Activated CD4-positive, CD25-positive, alpha-beta regulatory T cell treated with anti-CD3 and anti-CD28 coated beads, Interleukin-2, amount 50 U/mL, for 24 hours (primary cell): ENCODE data around the gene DNTTIP2.
A peak's percentile ranks its signal among the peaks of the same experiment; 100 is the strongest.
"Not testable (repeated sequence)": the region's sequence is repeated elsewhere in the genome, so short reads cannot be mapped to it uniquely, and the experiment has no call there.

Source experiments
- ATAC-seq, 2 donors: fragments of 150-1000 bp; cut with Tn5 transposase; one replicate each; pipeline ENCODE4 v1.10.0; 2021; ENCODE audit warnings: mild to moderate bottlenecking in 1 of 2, moderate library complexity in 1 of 2

The DNTTIP2 gene

GRCh38 chr1:93878889-93879586, at the start of gene DNTTIP2:
Gene DNTTIP2, minus strand, starts transcription at chr1:93879206. Its CDS starts 58 bp downstream, at chr1:93879148.
- peak; percentile 90 to 91 for ATAC-seq

GRCh38 chr1:93925206-93925605, 46.2 kb upstream of the DNTTIP2 start:
- no peak for ATAC-seq

GRCh38 chr1:93919780-93920179, 40.8 kb upstream of the DNTTIP2 start:
- no peak for ATAC-seq

DNA sequence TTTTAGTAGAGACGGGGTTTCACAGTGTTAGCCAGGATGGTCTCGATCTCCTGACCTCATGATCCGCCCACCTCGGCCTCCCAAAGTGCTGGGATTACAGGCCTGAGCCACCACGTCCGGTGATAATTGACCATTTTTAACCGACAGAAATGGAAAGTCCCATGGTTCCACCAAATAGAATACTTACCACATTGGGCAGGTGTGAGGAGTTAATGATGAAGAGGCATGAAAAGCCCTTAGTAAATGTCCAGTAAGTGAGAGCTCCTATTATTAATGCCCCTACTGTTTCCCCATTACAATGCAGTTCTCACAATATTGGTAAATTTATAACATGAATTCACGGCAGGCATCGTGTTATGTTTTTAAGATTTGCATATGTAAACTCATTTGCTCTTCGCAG, 38.3 kb upstream of the DNTTIP2 start:
- ATAC-seq, result no peak

DNA sequence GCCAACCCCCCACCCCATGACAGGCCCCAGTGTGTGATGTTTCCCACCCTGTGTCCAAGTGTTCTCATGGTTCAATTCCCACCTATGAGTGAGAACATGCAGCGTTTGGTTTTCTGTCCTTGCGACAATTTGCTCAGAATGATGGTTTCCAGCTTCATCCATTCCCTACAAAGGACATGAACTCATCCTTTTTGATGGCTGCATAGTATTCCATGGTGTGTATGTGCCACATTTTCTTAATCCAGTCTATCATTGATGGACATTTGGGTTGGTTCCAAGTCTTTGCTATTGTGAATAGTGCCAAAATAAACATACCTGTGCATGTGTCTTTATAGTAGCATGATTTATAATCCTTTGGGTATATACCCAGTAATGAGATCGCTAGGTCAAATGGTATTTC, 31.9 kb upstream of the DNTTIP2 start:
- ATAC-seq, result not testable (repeated sequence)

DNA sequence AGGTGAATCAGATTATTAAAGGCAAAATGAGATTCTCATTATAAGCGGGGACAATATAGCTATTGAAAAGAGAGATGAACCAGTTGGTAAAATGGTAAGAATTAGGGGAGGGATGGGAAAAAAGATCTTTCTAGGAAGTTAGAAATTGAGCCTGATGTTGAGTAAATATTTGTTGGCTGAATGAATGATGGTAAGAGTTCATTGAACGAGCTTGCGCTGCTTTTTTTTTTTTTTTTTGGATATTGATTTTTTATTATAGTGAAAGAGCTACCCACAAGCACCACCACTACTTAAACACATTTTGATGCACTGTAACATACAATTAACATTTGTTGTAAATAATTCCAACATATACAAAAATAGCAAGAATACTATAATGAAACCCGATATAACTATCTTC, 31.3 kb upstream of the DNTTIP2 start:
- ATAC-seq, result no peak

DNA sequence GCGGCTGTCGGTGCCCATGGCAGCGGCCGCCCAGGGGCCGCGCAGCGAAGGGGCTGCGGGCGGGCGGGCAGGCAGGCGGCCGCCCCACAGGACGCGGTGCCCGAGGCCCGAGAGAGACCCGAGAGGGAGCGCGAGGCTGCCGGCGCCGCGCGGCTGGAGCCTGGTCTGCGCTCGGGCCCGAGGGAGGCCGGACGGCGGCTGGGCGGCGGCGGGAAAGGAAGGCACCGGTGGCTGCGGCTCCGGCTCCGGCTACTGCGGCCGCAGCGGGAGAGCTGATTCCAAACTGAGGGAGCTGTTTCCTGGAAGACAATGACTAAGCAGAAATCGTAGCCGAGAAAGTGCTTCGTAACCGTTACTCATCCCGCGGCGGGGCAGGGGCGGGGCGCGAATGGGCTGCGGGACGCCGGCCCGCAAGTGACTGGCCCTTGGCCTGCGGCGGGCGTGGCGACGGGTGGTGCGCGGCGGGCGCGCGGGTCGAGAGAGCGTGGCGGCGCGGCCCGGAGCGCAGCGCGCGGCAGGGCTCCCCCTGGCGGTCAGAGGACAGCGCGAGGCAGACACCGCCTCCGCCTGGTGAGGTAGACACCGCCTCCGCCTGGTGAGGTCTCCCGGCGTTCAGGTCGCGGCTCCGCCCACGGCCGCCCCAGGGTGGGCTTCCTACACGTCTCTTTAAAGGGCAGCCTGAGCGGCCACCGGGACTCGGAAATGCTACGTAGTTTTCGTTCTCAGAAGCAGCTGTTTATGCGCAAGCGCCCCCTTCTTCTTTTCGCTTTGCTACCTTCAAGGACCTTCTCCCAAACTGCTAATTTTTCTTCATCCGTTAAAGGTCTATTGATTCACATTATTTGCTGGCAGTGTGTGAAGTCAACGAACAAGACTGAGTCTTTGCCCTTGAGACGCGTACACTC, 30.4 kb upstream of the DNTTIP2 start, which contains the start of gene GCLM:
Gene GCLM, minus strand, starts transcription at position 285 of the 905 bp plus-strand sequence. Its CDS starts 267 bp downstream, at position 18.
- peak; percentile 86 to 92 for ATAC-seq

DNA sequence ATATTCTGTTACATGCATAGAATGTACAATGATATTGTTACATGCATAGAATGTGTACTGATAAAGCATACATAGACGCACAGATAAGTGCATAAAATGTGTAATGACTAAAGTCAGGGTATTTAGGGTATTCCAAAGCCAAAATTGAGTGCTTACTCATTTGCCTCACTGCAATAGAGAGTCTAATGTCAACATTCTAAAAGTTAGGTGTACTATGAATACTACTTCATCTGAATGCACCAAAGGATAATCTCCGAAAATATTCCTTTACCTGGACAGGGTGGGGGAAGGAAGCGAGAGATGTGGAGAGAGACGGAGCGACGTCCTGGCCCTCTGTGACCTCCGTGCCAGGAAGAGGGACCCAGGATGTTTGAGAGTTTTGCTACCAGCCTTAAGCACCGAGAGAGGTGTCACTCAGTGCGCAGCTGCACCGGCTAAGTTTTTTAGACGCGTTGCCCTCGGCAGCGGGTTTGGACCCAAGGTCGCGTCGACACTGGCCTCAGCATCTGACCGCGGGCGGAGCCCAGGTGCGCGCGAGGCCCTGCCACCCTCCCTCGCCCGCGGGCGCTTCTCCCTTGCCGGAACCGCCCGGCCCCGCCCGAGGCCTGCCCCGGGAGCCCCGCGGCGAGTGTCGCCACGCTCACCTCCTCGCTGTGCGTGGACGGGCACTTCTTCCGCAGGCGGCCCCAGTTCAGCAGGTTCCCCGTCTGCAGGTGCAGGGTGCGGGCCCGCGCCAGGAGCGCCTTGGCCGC, 29.6 kb upstream of the DNTTIP2 start:
- peak; percentile 28 to 29 for ATAC-seq

DNA sequence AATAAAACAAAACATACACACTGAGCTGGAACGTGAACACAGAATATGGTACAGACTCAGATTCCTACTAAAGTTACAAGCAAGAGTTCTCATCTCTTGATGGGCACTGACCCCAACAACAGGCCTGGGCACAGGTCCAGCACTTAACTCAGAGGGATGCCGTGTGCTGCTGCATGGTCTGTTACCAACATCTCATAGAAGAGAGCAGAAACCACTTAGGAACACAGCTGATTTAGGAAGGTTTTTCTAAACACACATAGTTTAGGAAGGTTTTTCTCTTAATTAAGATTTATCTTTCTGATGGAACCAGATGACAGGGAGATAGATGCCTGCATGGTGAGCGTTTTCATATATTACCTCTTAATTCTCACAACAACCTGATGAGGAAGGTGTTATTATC, 28.7 kb upstream of the DNTTIP2 start:
- ATAC-seq, result no peak

GRCh38 chr1:93906480-93906879, 27.5 kb upstream of the DNTTIP2 start:
- no peak for ATAC-seq

DNA sequence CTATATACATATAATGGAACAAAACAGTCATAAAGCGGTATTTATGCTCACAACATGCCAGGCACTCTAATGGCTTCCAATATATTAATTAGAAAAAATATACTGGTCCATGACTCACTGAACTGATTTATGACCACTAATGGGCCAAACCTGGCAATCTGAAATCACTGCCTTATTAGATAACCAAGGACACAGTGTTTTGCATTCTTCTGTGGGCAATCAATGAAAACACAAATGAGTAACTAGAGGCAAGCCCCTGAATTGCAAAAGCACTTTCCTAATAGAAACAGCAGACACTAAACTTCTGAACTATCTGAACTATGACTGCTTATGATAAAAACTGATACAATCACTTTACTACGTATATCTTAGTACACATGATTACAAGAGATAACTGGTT, 26.7 kb upstream of the DNTTIP2 start:
- ATAC-seq, result no peak

DNA sequence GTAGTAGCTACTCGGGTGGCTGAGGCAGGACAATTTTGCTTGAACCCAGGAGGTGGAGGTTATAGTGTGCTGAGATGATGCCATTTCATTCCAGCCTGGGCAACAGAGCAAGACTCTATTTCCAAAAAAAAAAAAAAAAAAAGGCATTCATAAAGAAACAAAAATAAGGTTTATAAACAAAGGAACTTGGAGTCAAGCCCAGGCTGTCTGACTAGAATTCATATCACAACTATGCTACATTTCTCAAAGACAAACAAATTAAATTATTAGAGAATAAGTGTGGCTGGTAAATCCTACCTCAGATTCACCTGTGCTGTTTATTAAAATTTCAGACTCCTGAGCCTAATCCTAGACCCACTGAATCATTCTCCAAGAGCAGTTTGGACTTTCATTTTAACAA, 26.0 kb upstream of the DNTTIP2 start:
- no peak for ATAC-seq

GRCh38 chr1:93904228-93904627, 25.2 kb upstream of the DNTTIP2 start:
- ATAC-seq, result no peak

GRCh38 chr1:93900723-93901504, 21.9 kb upstream of the DNTTIP2 start:
- no peak for ATAC-seq

GRCh38 chr1:93899543-93900207, 20.7 kb upstream of the DNTTIP2 start:
- peak; percentile 79 to 93 for ATAC-seq

DNA sequence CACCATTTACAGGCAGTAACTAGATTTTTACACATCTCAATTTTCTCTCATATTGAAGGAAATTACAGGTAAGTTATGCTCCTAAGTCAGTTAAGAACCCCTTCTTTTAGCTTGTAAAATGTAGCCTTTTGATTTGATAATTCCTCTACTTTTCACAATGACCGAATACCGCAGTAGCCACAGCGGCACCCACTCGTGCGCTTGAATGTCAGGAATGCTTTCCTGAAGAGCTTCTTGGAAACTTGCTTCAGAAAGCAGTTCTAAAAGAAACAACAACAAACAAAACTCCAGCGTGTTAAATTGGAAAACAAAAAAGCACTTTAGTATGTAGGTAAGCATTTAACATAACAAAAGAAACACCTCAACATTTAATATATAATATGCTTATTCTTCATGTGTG, 9.9 kb upstream of the DNTTIP2 start:
- no peak for ATAC-seq

DNA sequence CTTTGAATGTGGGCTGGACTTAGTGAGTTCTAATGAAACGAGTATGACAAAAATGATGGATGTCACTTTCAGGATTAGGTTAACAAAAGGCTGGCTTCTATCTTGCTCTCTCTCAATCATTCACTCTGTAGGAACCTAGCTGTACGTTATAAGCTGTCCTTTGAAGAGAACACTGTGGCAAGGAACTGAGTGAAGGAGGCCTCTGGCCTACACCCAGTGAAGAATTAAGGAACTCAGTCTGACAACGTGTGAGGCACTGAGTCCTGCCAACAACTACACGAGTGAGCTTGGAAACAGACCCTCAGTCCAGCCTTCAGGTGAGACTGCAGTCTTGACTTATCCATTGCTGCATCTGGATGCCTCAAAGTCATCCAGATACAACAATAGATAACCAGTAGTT, 3.3 kb upstream of the DNTTIP2 start:
- ATAC-seq, result no peak

DNA sequence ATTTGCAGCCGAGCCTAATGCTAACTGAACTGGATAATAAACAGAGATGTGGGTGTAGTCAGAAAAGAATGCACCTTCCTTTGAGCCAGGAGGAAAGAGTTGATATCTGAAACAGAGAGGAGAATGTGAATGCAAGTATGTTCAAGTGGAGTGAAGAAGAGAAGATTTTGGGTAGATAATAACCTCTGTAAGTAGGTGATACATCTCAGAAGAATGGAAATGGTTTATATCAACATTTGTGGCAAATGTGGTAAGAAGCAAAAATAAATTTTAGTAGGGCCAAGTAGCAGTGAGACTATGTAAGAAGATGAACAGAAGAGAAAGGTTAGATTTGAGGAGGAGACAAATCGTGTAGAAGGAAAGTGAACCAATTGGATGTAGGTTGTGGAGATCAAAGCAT, 1.7 kb upstream of the DNTTIP2 start:
- no peak for ATAC-seq

DNA sequence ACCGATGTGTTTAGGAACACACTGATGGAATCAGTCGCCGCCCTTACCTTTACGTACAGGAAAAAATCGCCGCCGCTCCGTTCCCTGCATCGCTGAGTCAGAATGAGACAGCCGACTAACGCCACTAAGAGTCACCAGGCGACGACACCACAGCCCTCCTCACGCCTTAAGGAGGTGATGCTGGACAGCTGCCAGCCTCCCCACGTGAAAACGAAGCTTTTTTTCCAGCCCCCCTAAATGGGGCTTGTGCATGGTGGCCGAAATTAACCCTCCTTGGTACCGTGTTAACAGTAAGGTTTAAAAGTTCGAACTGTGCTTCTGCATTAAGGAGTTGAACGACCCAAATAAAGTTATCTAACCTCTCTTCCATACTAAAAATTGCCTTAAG, 511 bp downstream of the DNTTIP2 start:
- peak; percentile 66 to 77 for ATAC-seq

GRCh38 chr1:93877529-93877928, 1.5 kb downstream of the DNTTIP2 start:
- no peak for ATAC-seq

DNA sequence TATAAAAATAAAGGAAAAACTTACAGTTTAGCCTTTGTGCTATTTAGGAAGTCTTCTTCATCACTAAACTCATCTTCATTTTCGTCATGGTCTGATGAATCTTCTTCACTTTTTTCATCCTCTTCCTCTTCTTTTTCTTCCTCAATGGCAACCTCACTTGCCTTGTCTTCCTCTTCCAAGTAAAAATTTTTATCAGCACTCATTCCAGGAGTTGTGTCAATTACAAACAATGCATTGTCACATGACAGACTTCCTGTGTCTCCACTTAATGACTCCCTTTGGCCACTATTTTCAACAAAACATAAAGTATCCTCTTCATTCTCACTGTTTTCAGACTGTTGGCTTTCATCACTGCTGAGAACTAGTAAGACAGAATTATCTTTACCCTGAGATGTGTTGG, 2.8 kb downstream of the DNTTIP2 start:
- no peak for ATAC-seq
